Left kidney (tissue), 8 donors: Measurements from ENCODE around the gene RGPD3. TPM values are rescaled to one million over a fixed set of nuclear protein-coding genes. Genes with fewer than 3 reads are reported as not detected.
"Not testable (repeated sequence)": the region's sequence is repeated elsewhere in the genome, so short reads cannot be mapped to it uniquely, and the experiment has no call there.

Experiments
- DNase-seq: peaks from one replicate; pipeline ENCODE4 v3.0.0-alpha.2; 2013
- long read RNA-seq, 8 donors: transcript quantifications; one replicate each; lab custom pipeline, GENCODE V29; 2026
- polyA plus RNA-seq: library from polyadenylated mRNA; unstranded; fragments of 120-200 nt; gene quantifications from one replicate; pipeline ENCODE4 v1.2.1, GENCODE V29; 2013; ENCODE audit not compliant: insufficient read length

The RGPD3 gene
- 0.12 TPM for polyA plus RNA-seq
- long read RNA-seq, donor 1, result 0 reads
- long read RNA-seq, donor 2, result 0 reads
- long read RNA-seq, donor 3, result 0 reads
- long read RNA-seq, donor 4, result 0 reads
- long read RNA-seq, donor 5, result 0 reads
- long read RNA-seq, donor 6, result 0 reads
- long read RNA-seq, donor 7, result 0 reads
- long read RNA-seq, donor 8, result 0 reads

DNA sequence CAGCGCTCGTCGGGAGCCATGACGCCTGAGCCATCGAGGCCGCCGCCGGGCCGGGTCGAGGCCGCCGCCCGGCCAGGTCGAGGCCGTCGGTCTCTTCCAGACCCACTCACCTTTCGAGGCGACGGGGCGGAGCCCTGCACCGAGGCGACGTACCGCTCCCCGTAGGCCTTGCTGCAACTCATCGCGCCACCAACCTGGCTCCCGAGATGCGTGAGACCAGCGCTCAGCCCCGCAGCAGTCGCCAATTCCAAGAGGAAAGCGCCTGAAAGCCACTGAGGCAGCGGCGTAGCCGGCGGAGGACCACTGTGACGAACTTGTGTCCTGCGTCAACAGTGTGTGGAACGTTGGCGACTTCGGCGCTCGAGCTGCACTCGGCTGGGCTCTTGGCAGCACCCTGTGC, at the start of gene RGPD3:
Gene RGPD3, minus strand, starts transcription at position 307 of the 400 bp plus-strand sequence. Its CDS starts 125 bp downstream, at position 182.
- not testable (repeated sequence) for DNase-seq

DNA sequence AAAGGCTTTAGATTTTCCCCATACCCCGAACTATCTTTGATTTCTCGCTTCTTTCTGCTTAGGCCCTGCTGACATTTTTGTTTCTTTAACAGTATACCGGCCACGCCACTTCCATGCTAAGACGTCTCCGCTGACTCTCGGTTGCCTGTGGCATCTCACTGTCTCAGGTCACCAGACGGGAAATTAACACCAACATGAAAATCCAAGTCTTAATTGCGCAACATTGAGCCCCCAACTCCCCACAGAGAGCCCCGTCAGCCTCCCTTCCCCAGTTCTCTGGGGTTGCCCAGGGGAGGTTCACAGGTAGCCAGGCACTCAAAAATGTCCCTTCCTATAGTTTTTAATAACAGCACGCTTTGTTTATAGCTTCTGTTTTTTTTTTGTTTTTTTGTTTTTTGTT, 49.1 kb upstream of the RGPD3 start:
- no peak for DNase-seq

DNA sequence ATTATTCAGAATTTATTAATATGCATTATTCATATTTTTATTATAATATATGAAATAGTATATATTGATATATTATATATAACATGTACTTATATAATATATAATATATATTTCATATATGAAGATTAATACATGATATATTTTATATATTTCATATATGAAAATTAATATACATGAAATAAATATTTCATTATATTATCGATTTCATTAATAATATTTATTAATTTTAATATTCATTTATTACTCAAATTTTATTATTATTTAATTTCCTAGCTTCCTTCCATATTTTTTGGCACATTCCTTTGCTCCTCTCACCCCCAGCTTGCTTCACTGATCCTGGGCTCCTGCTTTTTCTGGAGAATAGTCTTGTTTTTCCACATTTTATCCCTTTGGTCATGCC, 48.7 kb upstream of the RGPD3 start:
- no peak for DNase-seq

DNA sequence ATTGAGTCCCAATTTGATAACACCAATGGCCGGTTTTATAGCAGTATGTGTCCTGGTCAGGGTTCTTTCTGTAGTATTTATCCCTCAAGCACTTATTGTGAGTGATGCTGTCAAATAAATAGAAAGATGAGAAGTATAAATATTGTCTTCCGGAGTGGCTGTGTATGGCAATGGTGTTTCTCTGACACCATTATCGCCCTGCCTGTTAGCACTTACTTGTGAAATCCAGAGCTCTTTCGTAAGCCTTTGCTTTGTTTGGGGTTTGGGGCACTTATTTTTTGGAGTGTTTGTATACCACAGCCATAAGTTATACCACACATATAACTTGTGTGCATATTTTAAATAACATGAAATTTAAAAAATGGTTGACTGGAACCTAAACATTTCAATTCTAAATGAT, 48.2 kb upstream of the RGPD3 start:
- no peak for DNase-seq

DNA sequence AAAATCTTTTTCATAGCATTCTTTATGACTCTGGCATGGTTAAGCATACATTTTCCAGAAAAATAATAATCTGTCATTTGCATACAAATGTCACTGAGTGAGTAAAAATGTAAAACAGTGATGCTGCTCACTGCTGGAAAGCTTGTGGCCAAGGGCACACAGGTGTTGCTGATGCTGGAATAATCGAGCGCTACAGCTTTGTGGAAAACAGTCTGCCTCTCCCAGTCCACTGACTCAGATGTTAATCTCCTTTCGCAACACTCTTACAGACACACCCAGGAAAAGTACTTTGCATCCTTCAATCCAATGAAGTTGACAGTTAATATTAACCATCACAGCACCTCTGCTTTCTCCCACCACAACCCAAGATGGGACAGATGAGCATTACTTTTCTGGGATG, 46.6 kb upstream of the RGPD3 start:
- not testable (repeated sequence) for DNase-seq

DNA sequence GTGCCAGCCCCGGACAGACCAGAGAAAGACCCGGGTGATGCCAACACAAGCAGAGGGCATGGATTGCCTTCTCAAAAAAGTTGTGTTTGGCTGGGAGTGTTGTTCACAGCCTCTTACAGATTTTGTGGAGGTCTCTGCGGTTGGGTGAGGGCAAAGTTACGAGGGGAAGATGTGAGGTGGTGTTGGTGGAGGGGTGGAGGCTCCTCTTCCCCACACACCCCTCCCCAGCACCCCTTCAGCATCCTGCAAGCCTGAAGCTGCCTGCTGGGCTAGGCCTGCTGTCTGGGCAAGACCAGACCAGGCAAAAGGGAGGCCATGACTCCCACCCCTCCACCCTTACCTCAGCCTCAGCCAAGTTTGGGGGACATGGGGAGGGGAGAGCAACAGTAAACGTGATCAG, 45.2 kb upstream of the RGPD3 start:
- not testable (repeated sequence) for DNase-seq

DNA sequence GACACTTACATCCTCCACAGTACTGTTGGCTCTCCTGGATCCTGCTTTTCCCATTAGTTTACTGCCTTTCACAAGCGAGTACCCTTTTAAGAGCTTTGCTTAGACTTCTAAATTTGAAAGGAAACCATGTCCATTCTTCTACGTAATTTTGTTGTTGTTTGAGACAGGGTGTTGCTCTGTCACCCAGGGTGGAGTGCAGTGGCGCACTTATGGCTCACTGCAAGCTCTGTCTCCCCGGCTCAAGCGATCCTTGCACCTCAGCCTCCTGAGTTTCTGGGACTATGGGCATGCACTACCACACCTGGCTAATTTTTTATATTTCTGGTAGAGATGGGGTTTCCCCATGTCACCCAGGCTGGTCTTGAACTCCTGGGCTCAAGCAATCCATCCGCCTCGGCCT, 43.7 kb upstream of the RGPD3 start:
- not testable (repeated sequence) for DNase-seq

DNA sequence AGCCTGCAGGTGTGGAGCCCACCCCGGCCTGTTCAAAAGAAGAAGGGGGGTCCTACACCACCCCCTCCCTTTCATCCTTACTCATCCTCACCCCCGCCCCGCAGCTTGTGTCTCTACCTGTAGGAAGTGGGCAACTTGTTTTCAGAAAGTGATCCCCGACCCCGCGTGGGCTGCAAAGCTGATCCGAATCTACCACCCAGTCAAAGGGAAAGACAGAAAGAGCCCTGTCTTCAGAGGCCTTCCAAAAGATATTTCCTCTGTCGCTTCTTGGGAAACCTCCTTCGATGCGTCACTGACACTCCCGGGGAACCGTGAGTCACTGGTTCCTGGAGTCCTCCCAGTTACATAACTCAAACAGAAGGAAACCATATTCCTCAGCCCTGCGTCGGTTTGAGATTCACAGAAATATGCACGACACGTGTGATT, 43.3 kb upstream of the RGPD3 start:
- not testable (repeated sequence) for DNase-seq

DNA sequence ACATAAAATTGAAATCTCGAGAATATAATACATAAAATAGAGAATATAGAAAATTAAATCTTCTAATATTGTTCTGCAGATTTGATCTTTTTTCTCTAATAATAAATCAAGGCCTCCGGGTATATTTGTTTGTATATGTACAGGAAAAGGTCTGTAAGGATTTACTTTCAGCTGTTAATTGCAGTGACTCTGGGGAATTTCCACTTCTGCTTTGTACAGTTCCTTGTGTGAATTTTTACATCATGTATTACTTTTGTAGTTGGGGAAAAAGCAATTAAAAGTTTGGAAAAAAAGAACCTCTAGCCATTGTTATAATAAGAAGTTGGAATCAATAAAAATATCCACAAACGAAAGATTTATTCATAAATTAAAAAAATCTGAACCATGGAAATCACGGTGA, 42.6 kb upstream of the RGPD3 start:
- not testable (repeated sequence) for DNase-seq

DNA sequence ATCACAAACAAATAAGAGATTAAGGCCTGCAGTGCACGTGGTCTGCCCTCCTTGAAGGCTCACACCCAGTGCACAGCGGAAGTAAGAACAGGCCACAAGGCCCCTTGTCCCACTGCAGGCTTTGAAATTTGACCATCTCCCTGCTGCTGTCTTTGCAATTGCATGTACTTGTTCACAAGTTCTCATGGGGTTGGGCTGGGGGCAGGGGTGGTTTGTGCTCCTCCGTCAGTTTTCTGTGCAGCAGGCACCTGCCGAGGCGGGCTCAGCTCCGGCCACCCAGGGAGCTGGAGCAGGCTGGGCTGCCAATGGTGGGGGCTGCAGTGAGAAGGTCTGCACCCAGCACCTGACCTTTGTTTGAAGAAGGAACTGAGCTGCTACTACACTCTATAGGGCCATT, 41.2 kb upstream of the RGPD3 start:
- DNase-seq, result not testable (repeated sequence)

DNA sequence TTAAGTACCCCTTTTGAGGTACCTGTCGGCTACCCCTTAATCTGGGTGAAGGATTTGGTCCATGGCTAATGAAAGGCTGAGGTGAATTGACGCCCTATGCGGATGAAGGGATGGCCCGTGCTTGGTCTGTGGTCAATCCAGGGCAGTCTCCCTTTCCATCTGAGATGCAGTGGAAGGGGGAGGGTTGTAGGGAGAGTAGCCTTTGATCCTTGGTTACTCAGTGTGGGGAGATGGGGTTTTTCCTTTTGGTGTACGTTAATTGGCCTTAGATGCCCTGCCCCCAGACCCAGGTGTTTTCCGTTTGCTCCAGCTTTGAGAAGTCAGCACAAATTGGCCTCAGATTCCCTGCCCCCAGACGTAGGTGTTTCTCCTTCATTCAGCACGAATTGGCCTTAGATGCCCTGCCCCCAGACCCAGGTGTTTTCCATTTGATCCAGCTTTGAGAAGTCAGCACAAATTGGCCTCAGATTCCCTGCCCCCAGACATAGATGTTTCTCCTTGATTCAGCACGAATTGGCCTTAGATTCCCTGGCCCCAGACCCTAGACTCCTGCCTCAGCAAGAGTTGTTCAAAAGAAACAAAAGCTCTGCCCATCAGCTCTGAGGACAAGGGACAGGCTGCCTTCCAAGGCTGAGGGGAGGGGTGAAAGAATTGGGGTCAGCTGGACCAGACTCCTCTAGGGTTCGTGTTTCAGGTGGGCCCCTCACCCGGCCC, 40.6 kb upstream of the RGPD3 start:
- not testable (repeated sequence) for DNase-seq

DNA sequence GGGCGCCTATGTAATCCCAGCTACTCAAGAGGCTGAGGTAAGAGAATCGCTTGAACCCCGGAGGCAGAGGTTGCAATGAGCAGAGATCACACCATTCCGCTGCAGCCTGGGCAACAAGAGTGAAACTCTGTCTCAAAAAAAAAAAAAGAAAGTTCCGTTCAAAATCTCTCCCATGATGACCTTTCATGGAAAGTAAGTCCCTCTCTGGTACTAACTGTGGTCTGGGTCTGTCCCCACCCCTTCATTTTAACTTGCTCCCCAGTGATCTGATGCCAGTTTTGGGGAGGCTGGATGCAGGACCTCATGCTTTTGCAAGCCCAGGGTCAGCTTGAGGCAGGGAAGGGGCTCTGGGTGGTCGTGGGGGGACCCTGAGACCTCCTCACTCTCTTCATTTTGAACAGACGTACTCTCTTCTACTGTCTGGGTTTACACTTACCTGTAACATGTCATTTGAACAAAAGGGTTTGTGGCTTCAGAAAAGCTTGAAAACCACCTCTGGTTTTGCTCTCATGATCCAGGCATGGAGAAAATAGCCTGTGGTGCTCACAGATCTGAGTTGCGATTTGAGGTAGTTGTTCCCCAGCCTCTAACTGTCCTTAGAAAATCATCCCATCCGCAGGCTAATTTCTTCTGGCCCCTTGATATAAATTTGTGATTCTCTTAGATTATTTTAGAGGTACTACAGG, 37.9 kb upstream of the RGPD3 start:
- DNase-seq, result not testable (repeated sequence)

DNA sequence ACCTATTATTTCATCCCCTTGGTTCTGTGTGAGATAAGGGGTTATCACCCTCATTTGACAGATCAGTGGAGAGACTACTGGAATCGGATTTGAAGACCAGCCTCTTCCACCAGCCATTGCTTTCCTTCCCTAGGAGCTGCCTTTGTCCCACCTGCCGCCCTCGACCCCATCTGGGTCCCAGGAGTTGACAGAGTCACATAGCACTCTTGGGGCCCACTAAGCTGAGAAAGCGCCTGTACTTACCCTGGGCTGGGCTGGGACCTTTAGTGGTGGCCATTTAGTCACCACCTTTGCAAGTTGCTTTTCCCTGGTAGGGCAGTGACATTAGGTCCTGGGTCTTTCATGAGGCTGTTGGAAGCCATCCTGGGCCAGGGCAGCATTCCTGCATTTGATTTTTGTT, 36.6 kb upstream of the RGPD3 start:
- not testable (repeated sequence) for DNase-seq

DNA sequence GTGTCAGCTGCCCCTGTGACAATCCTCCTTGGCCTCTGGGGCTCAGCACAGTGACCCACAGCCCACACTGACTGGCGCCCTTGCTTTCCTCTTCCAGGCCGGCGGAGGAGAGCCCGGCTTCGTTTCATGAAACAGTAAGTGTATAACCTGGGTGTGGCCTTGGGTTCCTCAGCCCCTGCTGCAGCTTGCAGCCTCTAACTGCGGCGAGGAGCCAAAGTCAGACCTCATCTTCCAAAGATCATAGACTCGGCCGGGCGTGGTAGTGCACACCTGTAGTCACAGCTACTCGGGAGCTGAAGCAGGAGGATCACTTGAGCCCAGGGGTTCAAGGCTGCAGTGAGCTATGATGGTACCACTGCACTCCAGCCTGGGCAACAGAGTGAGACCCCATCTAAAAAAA, 36.0 kb upstream of the RGPD3 start:
- DNase-seq, result not testable (repeated sequence)

DNA sequence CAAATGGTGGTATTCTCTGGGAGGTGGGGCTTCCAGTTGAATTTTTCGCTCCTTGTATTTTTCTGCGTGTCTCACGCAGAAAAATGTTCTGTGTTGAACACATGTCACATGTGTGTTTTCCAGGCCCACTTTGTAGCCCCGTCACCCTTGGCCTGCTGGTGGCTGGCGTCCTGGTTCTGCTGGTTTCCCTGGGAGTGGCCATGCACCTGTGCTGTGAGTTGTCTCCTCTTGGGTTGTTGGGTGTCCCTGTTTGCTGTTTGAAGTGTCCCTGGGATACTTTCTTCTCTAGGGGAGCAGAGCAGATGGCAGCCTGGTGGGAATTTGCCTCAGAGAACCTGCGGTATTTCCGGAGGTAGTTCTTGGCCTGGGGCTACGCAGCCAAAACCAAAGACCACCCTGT, 34.1 kb upstream of the RGPD3 start:
- DNase-seq, result not testable (repeated sequence)

DNA sequence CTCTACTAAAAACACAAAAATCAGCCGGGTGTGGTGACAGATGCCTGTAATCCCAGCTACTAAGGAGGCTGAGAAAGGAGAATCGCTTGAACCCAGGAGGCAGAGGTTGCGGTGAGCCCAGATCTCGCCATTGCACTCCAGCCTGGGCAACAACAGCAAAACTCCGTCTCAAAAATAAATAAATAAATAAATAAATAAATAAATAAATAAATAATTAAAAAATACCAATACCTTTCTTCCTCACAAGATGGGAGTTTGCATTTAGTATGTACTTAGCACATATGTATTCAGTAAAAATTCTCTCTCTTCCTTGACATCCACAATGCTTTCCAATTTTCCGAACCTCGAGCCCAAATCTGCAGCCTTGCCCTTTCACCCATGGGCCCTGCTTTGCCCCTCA, 32.1 kb upstream of the RGPD3 start:
- not testable (repeated sequence) for DNase-seq

DNA sequence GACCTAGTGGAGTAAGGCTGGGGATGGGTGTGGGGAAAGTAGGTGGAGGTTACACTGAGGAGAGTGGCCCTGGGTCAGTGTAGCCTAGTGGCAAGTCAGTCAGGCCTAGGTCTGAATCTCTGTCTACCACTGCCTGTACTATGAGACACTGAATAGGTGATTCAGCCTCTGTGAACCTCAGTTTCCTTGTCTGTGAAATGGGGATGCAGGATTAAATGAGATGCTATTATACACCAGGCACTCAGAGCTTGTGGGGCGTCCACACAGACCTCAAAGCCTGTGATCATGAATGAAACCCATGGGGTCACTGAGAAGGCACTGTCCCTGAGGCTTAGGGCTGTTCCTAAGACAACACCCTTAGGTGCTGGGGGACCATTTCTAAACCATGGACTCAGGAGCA, 30.3 kb upstream of the RGPD3 start:
- not testable (repeated sequence) for DNase-seq

DNA sequence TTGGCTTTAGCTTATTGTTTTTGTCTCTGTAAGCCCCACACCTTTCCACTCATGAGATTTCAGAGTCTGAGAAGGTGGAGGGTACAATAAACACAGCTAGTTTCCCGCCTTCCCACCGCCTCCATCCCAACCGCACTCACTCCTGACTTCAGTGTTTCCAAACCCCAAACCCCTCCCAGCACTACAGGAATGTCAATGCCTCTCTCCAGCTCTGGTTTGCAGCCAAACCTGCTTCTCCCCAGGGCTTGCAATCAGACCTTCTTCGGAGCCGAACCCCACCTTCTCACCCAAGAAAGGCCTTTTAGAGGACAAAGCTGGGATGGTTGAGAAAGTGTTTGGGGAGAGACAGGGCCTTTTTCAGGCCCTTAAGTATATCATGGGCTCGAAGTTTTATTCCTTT, 24.7 kb upstream of the RGPD3 start:
- DNase-seq, result not testable (repeated sequence)

DNA sequence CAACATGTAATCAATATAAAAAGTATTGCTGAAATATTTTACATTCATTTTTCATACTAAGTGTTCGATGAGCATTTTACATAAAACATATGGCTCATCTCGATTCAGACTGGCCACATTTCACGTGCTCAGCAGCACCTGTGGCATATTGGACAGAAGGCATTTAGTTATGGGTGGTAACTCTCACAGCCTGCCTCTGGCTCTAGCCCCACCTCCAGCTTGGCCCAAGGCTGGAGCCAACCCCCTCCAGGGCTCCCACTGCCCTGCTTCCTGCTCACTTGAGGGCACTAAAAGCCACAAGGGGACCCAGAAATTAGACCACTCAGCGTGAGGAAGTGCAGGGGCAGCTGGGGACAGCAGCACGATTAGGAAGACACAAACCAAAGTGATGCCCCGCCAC, 24.2 kb upstream of the RGPD3 start:
- not testable (repeated sequence) for DNase-seq

DNA sequence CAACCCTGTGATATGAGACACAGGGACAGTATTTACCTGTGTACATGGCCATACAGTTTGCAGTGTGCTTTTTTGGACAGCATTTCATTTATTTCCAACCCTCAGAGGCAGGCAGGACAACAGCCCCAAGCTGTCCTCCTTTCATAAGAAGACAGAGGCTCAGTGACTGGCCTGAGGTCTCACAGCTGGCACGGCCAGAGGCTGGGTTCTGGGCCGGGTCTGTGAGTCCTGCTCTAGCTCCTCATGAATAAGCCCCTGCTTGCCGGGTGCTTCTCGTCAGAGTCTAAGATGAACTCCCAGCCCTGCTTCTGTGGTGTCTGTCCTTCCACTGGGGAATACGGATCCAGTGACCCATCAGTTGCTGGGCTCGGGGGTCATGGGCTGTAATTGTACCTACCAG, 21.5 kb upstream of the RGPD3 start:
- not testable (repeated sequence) for DNase-seq

DNA sequence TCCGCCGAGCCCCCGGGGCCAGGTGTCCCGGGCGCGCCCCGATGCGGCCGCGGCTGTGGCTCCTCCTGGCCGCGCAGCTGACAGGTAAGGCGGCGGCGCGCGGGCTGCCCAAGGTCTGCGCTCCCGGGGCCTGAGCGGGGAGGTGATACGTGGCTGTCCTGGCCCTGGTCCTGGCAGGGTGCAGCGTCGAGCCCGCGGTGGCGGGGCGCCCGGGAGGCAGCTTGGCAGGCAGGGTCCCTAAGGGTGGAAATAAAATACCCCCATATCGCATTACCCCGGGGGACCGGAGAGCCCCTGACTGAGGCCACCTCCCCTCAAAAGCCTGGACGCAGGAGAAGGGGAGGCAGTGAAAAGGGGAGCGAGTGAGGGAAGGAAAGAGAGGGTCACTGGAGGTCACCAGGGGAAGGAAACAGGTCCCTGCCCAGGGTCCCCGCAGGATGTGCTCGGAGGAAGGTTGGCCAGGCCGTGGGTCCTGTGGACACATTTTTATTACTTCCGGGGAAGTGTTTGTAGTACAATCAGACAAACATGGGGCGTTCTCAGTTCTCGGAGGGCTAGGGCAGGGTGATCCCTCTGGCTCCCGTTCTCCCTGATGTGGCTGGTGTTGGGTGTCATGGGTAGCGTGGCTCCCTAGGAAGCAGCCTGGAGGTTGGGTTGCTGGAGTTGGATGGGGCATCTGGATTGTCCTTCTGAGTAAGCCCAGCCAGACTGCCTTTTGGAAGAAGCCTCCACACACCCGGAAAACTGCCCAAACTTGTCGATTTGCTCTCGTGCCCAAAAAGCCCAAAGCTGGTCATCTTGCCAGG, 19.4 kb upstream of the RGPD3 start:
- DNase-seq, result not testable (repeated sequence)
